CD4-positive, alpha-beta memory T cell (primary cell): ENCODE data around the gene PIK3IP1. TPM values are rescaled to one million over a fixed set of nuclear protein-coding genes. Genes with fewer than 3 reads are reported as not detected.

ENCODE experiments used
- CTCF ChIA-PET: fragments of 350-600 bp; sonication (Branson Sonifier 250); formaldehyde crosslinking; loops from one replicate; lab custom pipeline; 2021; ENCODE audit warnings: inconsistent platforms; ENCODE audit not compliant: partially characterized antibody; lab: Charles Lee
- POLR2A ChIA-PET: fragments of 350-600 bp; sonication (Branson Sonifier 250); formaldehyde crosslinking; loops from one replicate; lab custom pipeline; 2021; ENCODE audit not compliant: partially characterized antibody; lab: Charles Lee
- DNase-seq, 5 donors: peaks; one replicate each; pipeline versions ENCODE4 v3.0.0 to v3.0.0-alpha.2; 2020 to 2022; ENCODE audit warnings: mixed read lengths in 1 of 5
- H3K27ac ChIP-seq: one replicate; pipeline ENCODE4 v1.7.0; 2013; ENCODE audit warnings: low read depth, low read length
- H3K27me3 ChIP-seq: 2 replicates; pipeline ENCODE4 v1.7.0; 2013; ENCODE audit warnings: mild to moderate bottlenecking, low read length, moderate library complexity; ENCODE audit not compliant: insufficient read depth
- H3K36me3 ChIP-seq: 2 replicates; pipeline ENCODE4 v1.7.0; 2013; ENCODE audit warnings: mild to moderate bottlenecking, low read length, moderate library complexity; ENCODE audit not compliant: insufficient read depth
- H3K4me1 ChIP-seq: 2 replicates; pipeline ENCODE4 v1.7.0; 2013; ENCODE audit warnings: mild to moderate bottlenecking, low read length, moderate library complexity; ENCODE audit not compliant: insufficient read depth
- H3K4me3 ChIP-seq, 2 donors: one replicate each; pipeline ENCODE4 v1.7.0; 2013; ENCODE audit warnings: low read length in 2 of 2, mild to moderate bottlenecking in 1 of 2
- H3K9me3 ChIP-seq, 2 donors: one replicate each; pipeline ENCODE4 v1.7.0; 2013; ENCODE audit warnings: low read length in 2 of 2, control low read depth in 1 of 2; ENCODE audit not compliant: control insufficient read depth in 1 of 2
- H3K27ac Mint-ChIP-seq, 7 donors: one replicate each; pipeline ENCODE4 v1.8.0; 2020 to 2021; ENCODE audit warnings: mixed read lengths in 7 of 7, mild to moderate bottlenecking in 6 of 7, inconsistent platforms in 3 of 7, moderate library complexity in 3 of 7
- H3K27me3 Mint-ChIP-seq, 2 donors: one replicate each; pipeline ENCODE4 v1.8.0; 2020 to 2021; ENCODE audit warnings: mixed read lengths in 2 of 2
- H3K36me3 Mint-ChIP-seq, 2 donors: one replicate each; pipeline ENCODE4 v1.8.0; 2020 to 2021; ENCODE audit warnings: mixed read lengths in 2 of 2, inconsistent platforms in 1 of 2, mild to moderate bottlenecking in 1 of 2
- H3K4me1 Mint-ChIP-seq, 4 donors: one replicate each; pipeline ENCODE4 v1.8.0; 2020 to 2021; ENCODE audit warnings: mixed read lengths in 4 of 4, mild to moderate bottlenecking in 1 of 4
- H3K4me3 Mint-ChIP-seq, 8 donors: one replicate each; pipeline ENCODE4 v1.8.0; 2020 to 2021; ENCODE audit warnings: mixed read lengths in 8 of 8, mild to moderate bottlenecking in 7 of 8, moderate library complexity in 6 of 8, inconsistent platforms in 3 of 8
- H3K9me3 Mint-ChIP-seq, 8 donors: one replicate each; pipeline ENCODE4 v1.8.0; 2020 to 2021; ENCODE audit warnings: mixed read lengths in 8 of 8, mild to moderate bottlenecking in 5 of 8, inconsistent platforms in 3 of 8, moderate library complexity in 1 of 8
- intact Hi-C: fragments of 100-400 bp; cut with micrococcal nuclease; formaldehyde crosslinking; loops from one replicate; pipeline ENCODE4 v1.15.1; 2023
- polyA plus RNA-seq, 2 donors: library from polyadenylated mRNA; unstranded; fragments of 300-500 nt; fragmentation: Illumina TruSeq; gene quantifications; one replicate each; pipeline ENCODE4 v1.2.3, GENCODE V29; 2021
- total RNA-seq, 2 experiments: library from RNA; stranded (reverse); gene quantifications; one replicate each; pipeline ENCODE4 v1.2.3, GENCODE V29; 2021

The PIK3IP1 gene
- total and polyA plus RNA-seq, 4 experiments from 2014 or later = 399 to 473 (median 414) TPM

- H3K4me3 Mint-ChIP-seq = no peak overlapping the region
- H3K27ac Mint-ChIP-seq = peak overlapping the region in 4 of 7 donors; percentile 4 to 62 (median 49)
- H3K27me3 ChIP-seq = no peaks in the 10 kb centered on the region
- CTCF ChIA-PET = interaction anchor here (0.9 to 1.7 kb wide), 3 partner anchors 21 to 63 kb away, joined by 3 to 4 read pairs (median 3); no protein-coding TSS in a partner anchor
- H3K4me3 ChIP-seq = no peak overlapping the region
- peaks cover 45 to 91% of the 10 kb centered on the region in 2 donors for H3K36me3 Mint-ChIP-seq
- POLR2A ChIA-PET = interaction anchor here (1.3 to 1.6 kb wide), 3 partner anchors 42 to 56 kb away, joined by 3 to 6 read pairs (median 3); partner anchors contain the start of gene PIK3IP1
- no peak for DNase-seq
- H3K4me1 ChIP-seq = peaks cover 10% of the 10 kb centered on the region
- H3K9me3 ChIP-seq = no peaks in the 10 kb centered on the region
- no peak overlapping the region for H3K27ac ChIP-seq
- peaks cover 23 to 39% (median 32%) of the 10 kb centered on the region in 4 donors for H3K4me1 Mint-ChIP-seq
- peaks cover 82% of the 10 kb centered on the region for H3K36me3 ChIP-seq
- intact Hi-C loops = no loop called here
- H3K27me3 Mint-ChIP-seq = no peaks in the 10 kb centered on the region
- no peaks in the 10 kb centered on the region for H3K9me3 Mint-ChIP-seq
These were observed 42.0 kb upstream of the PIK3IP1 start for GRCh38 chr22:31334329-31334728.

- H3K27ac Mint-ChIP-seq = peak overlapping the region in 4 of 7 donors; percentile 17 to 48 (median 36)
- ChIA-PET CTCF (interaction anchor here (0.9 to 1.7 kb wide), 2 partner anchors 61 to 63 kb away, joined by 3 read pairs; no protein-coding TSS in a partner anchor), POLR2A (interaction anchor here (0.9 to 1.6 kb wide), 3 partner anchors 11 to 55 kb away, joined by 3 to 6 read pairs (median 3); partner anchors contain the start of gene PIK3IP1)
- H3K36me3 ChIP-seq = peaks cover 84% of the 10 kb centered on the region
- DNase-seq = no peak
- H3K36me3 Mint-ChIP-seq = peaks cover 44 to 91% of the 10 kb centered on the region in 2 donors
- peaks cover 20 to 34% (median 28%) of the 10 kb centered on the region in 4 donors for H3K4me1 Mint-ChIP-seq
- H3K27ac ChIP-seq = no peak overlapping the region
- no peak overlapping the region for H3K4me3 Mint-ChIP-seq
- no peaks in the 10 kb centered on the region for H3K9me3 ChIP-seq
- no peaks in the 10 kb centered on the region for H3K9me3 Mint-ChIP-seq
- no peaks in the 10 kb centered on the region for H3K27me3 Mint-ChIP-seq
- H3K4me3 ChIP-seq = no peak overlapping the region
- H3K4me1 ChIP-seq = peaks cover 10% of the 10 kb centered on the region
- H3K27me3 ChIP-seq = no peaks in the 10 kb centered on the region
- intact Hi-C loops = no loop called here
These were observed 41.4 kb upstream of the PIK3IP1 start for GRCh38 chr22:31333641-31334040.

GRCh38 chr22:31332886-31333285 lies 40.6 kb upstream of the PIK3IP1 start:
- ChIA-PET POLR2A (interaction anchor here (0.9 to 1.6 kb wide), 2 partner anchors 12 to 41 kb away, joined by 3 to 6 read pairs; partner anchors contain the start of gene PIK3IP1), CTCF (interaction anchor here (1.3 kb wide), 1 partner anchor 19 kb away, joined by 3 read pairs; no protein-coding TSS in a partner anchor)
- peaks cover 46 to 88% of the 10 kb centered on the region in 2 donors for H3K36me3 Mint-ChIP-seq
- H3K36me3 ChIP-seq = peaks cover 85% of the 10 kb centered on the region
- no peaks in the 10 kb centered on the region for H3K9me3 Mint-ChIP-seq
- no peak for DNase-seq
- H3K4me3 ChIP-seq = no peak overlapping the region
- H3K9me3 ChIP-seq = no peaks in the 10 kb centered on the region
- H3K27me3 ChIP-seq = no peaks in the 10 kb centered on the region
- H3K4me1 Mint-ChIP-seq = peaks cover 19 to 30% (median 24%) of the 10 kb centered on the region in 4 donors
- H3K4me3 Mint-ChIP-seq = no peak overlapping the region
- H3K27ac Mint-ChIP-seq = peak overlapping the region in 6 of 7 donors; percentile 30 to 81 (median 66)
- no peak overlapping the region for H3K27ac ChIP-seq
- H3K4me1 ChIP-seq = peaks cover 4% of the 10 kb centered on the region
- intact Hi-C loops = no loop called here
- H3K27me3 Mint-ChIP-seq = no peaks in the 10 kb centered on the region

- Histone ChIP-seq H3K9me3 (no peaks in the 10 kb centered on the region), H3K27me3 (no peaks in the 10 kb centered on the region), H3K4me3 (no peak overlapping the region), H3K36me3 (peaks cover 85% of the 10 kb centered on the region), H3K27ac (no peak overlapping the region), H3K4me1 (no peaks in the 10 kb centered on the region)
- Mint-ChIP-seq H3K4me1 (peaks cover 17 to 23% (median 19%) of the 10 kb centered on the region in 4 donors), H3K36me3 (peaks cover 53 to 88% of the 10 kb centered on the region in 2 donors), H3K27ac (peak overlapping the region in 2 of 7 donors; percentile 15 to 31), H3K27me3 (no peaks in the 10 kb centered on the region), H3K9me3 (no peaks in the 10 kb centered on the region), H3K4me3 (no peak overlapping the region)
- intact Hi-C loops = no loop called here
- CTCF ChIA-PET = interaction anchor here (0.7 to 1.3 kb wide), 2 partner anchors 18 to 300 kb away, joined by 3 read pairs; no protein-coding TSS in a partner anchor
- no peak for DNase-seq
- POLR2A ChIA-PET = no interaction called here
These were observed 39.7 kb upstream of the PIK3IP1 start for GRCh38 chr22:31332010-31332409.

GRCh38 chr22:31329453-31330215 lies 37.3 kb upstream of the PIK3IP1 start:
- no peak for DNase-seq
- Histone ChIP-seq H3K9me3 (no peaks in the 10 kb centered on the region), H3K4me1 (no peaks in the 10 kb centered on the region), H3K4me3 (no peak overlapping the region), H3K36me3 (peaks cover 77% of the 10 kb centered on the region), H3K27ac (no peak overlapping the region), H3K27me3 (no peaks in the 10 kb centered on the region)
- POLR2A ChIA-PET = no interaction called here
- H3K36me3 Mint-ChIP-seq = peaks cover 57 to 92% of the 10 kb centered on the region in 2 donors
- intact Hi-C loops = no loop called here
- H3K27ac Mint-ChIP-seq = peak overlapping the region in 2 of 7 donors; percentile 42 to 57
- H3K4me1 Mint-ChIP-seq = peaks cover 13 to 26% (median 18%) of the 10 kb centered on the region in 4 donors
- H3K27me3 Mint-ChIP-seq = no peaks in the 10 kb centered on the region
- no peaks in the 10 kb centered on the region for H3K9me3 Mint-ChIP-seq
- H3K4me3 Mint-ChIP-seq = no peak overlapping the region
- CTCF ChIA-PET = interaction anchor here (1.2 kb wide), 1 partner anchor 16 kb away, joined by 3 read pairs; no protein-coding TSS in a partner anchor

- peaks cover 11 to 22% (median 14%) of the 10 kb centered on the region in 4 donors for H3K4me1 Mint-ChIP-seq
- ChIA-PET POLR2A (no interaction called here), CTCF (no interaction called here)
- H3K4me3 Mint-ChIP-seq = no peak overlapping the region
- no peak for DNase-seq
- H3K36me3 Mint-ChIP-seq = peaks cover 51 to 89% of the 10 kb centered on the region in 2 donors
- Histone ChIP-seq H3K36me3 (peaks cover 71% of the 10 kb centered on the region), H3K4me1 (no peaks in the 10 kb centered on the region), H3K27me3 (no peaks in the 10 kb centered on the region), H3K9me3 (no peaks in the 10 kb centered on the region), H3K4me3 (no peak overlapping the region), H3K27ac (no peak overlapping the region)
- peak overlapping the region in 3 of 7 donors; percentile 22 to 57 (median 42) for H3K27ac Mint-ChIP-seq
- intact Hi-C loops = no loop called here
- no peaks in the 10 kb centered on the region for H3K9me3 Mint-ChIP-seq
- no peaks in the 10 kb centered on the region for H3K27me3 Mint-ChIP-seq
These were observed 36.7 kb upstream of the PIK3IP1 start for GRCh38 chr22:31329029-31329428.

- Histone ChIP-seq H3K27ac (no peak overlapping the region), H3K27me3 (no peaks in the 10 kb centered on the region), H3K36me3 (peaks cover 66% of the 10 kb centered on the region), H3K4me3 (no peak overlapping the region), H3K9me3 (no peaks in the 10 kb centered on the region), H3K4me1 (no peaks in the 10 kb centered on the region)
- no peaks in the 10 kb centered on the region for H3K9me3 Mint-ChIP-seq
- no peak for DNase-seq
- peaks cover 9 to 17% (median 11%) of the 10 kb centered on the region in 4 donors for H3K4me1 Mint-ChIP-seq
- no peak overlapping the region for H3K27ac Mint-ChIP-seq
- H3K4me3 Mint-ChIP-seq = no peak overlapping the region
- intact Hi-C loops = no loop called here
- ChIA-PET POLR2A (interaction anchor here (1.5 kb wide), 1 partner anchor 36 kb away, joined by 3 read pairs; the partner anchor contains the start of gene PIK3IP1), CTCF (no interaction called here)
- no peaks in the 10 kb centered on the region for H3K27me3 Mint-ChIP-seq
- peaks cover 46 to 86% of the 10 kb centered on the region in 2 donors for H3K36me3 Mint-ChIP-seq
These were observed 36.3 kb upstream of the PIK3IP1 start for GRCh38 chr22:31328544-31328960.
